ENCODE data around the gene SPATA21.

- TF ChIP-seq CTCF (IDR thresholded peaks at IDR 0.05; ENCODE audit: poor library complexity, severe bottlenecking): no peak
- no peak for TF ChIP-seq RAD21 (conservative IDR thresholded peaks at IDR 0.05)
- no peak for TF ChIP-seq EP300 (conservative IDR thresholded peaks at IDR 0.05; ENCODE audit: poor library complexity, severe bottlenecking)
- TF ChIP-seq EZH2 (IDR thresholded peaks at IDR 0.05; ENCODE audit: borderline replicate concordance, insufficient read depth, low read length, poor library complexity, severe bottlenecking): no peak
Observed at GRCh38 chr1:16451841-16452528, 14.8 kb upstream of the SPATA21 start.

All from neural cell (in vitro differentiated cells).